Body of pancreas (tissue), 4 donors: ENCODE results near the gene FAM163A.

Experiments
- POLR2A ChIP-seq, 3 donors: fragments of 450-650 bp; IDR thresholded peaks; one replicate each; pipeline ENCODE4 v1.6.1; 2016; ENCODE audit warnings: antibody characterized with exemption in 3 of 3, mild to moderate bottlenecking in 2 of 3
- TF ChIP-seq, protein P1 (sequence below), 7 experiments: fragments of 450-650 bp in 4 of 7; fragments of 200-600 bp in 3 of 7; sonication (generic) in 3 of 7; IDR thresholded peaks; one replicate each; pipeline ENCODE4 v1.5.1; 2016 to 2019; ENCODE audit warnings: antibody characterized with exemption in 7 of 7

DNA sequence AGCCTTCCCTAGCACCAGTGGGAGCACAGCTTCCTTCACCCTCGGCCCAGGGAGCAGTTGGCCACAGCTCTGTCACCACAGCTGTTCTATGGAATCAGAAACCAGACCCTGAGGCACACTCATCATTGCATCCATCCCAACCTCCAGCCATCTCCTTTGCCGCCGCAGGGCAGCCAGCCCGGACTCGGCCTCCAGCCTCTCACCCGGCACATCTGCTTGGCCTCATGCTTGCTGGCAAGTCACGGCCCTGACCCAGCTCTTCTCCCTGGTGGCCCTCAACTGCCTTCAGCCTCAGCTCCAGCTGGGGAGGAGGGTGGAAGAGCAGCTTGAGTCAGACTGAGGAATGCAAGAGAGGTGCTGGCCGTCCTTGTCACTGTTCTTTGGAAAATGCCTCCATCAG is 74.7 kb downstream of the FAM163A start:
- no peak for TF ChIP-seq POLR2A (IDR thresholded peaks at IDR 0.05)
- TF ChIP-seq, protein P1, sequence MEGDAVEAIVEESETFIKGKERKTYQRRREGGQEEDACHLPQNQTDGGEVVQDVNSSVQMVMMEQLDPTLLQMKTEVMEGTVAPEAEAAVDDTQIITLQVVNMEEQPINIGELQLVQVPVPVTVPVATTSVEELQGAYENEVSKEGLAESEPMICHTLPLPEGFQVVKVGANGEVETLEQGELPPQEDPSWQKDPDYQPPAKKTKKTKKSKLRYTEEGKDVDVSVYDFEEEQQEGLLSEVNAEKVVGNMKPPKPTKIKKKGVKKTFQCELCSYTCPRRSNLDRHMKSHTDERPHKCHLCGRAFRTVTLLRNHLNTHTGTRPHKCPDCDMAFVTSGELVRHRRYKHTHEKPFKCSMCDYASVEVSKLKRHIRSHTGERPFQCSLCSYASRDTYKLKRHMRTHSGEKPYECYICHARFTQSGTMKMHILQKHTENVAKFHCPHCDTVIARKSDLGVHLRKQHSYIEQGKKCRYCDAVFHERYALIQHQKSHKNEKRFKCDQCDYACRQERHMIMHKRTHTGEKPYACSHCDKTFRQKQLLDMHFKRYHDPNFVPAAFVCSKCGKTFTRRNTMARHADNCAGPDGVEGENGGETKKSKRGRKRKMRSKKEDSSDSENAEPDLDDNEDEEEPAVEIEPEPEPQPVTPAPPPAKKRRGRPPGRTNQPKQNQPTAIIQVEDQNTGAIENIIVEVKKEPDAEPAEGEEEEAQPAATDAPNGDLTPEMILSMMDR (IDR thresholded peaks at IDR 0.05): no peak
